Liver (tissue), 9 donors: Measurements from ENCODE around the gene BCR. TPM values are rescaled to one million over a fixed set of nuclear protein-coding genes. Genes with fewer than 3 reads are reported as not detected.

ENCODE experiments used
- DNase-seq: peaks from one replicate; pipeline ENCODE4 v3.0.0-alpha.2; 2017; ENCODE audit warnings: low spot score
- H3K27ac ChIP-seq, 2 donors: one replicate each; pipeline ENCODE4 v1.7.0; 2013; ENCODE audit warnings: inconsistent platforms in 2 of 2, low read length in 2 of 2, control low read depth in 1 of 2, low read depth in 1 of 2, mild to moderate bottlenecking in 1 of 2
- H3K27me3 ChIP-seq, 4 donors: one replicate each; pipeline versions ENCODE4 v1.6.1 to v1.7.0; 2013; ENCODE audit warnings: low read length in 3 of 4, inconsistent platforms in 1 of 4, mild to moderate bottlenecking in 1 of 4, moderate library complexity in 1 of 4; ENCODE audit not compliant: control insufficient read depth in 4 of 4, insufficient read depth in 4 of 4
- H3K36me3 ChIP-seq, 4 donors: one replicate each; pipeline versions ENCODE4 v1.6.1 to v1.7.0; 2013; ENCODE audit warnings: low read length in 3 of 4, mild to moderate bottlenecking in 3 of 4, low read depth in 1 of 4, moderate library complexity in 1 of 4; ENCODE audit not compliant: control insufficient read depth in 4 of 4, insufficient read depth in 3 of 4
- H3K4me1 ChIP-seq, 4 donors: one replicate each; pipeline versions ENCODE4 v1.6.1 to v1.7.0; 2013; ENCODE audit warnings: low read length in 3 of 4, mild to moderate bottlenecking in 3 of 4, moderate library complexity in 1 of 4; ENCODE audit not compliant: control insufficient read depth in 4 of 4, insufficient read depth in 4 of 4
- H3K4me3 ChIP-seq, 3 donors: one replicate each; pipeline versions ENCODE4 v1.6.1 to v1.7.0; 2013; ENCODE audit warnings: low read length in 3 of 3, control low read depth in 1 of 3, low read depth in 1 of 3, mild to moderate bottlenecking in 1 of 3
- H3K9ac ChIP-seq, 2 donors: one replicate each; pipeline ENCODE4 v1.7.0; 2013; ENCODE audit warnings: low read length in 2 of 2, mild to moderate bottlenecking in 2 of 2, moderate library complexity in 2 of 2, control low read depth in 1 of 2, low read depth in 1 of 2
- H3K9me3 ChIP-seq, 4 donors: one replicate each; pipeline versions ENCODE4 v1.6.1 to v1.7.0; 2013; ENCODE audit warnings: low read length in 3 of 4; ENCODE audit not compliant: control insufficient read depth in 4 of 4
- EGR1 ChIP-seq, 2 donors: IDR thresholded peaks; 2 replicates each; pipeline ENCODE4 v1.6.1; 2016 to 2018; ENCODE audit warnings: antibody characterized with exemption in 2 of 2, low read depth in 2 of 2
- FOXA2 ChIP-seq: IDR thresholded peaks from 2 replicates; pipeline ENCODE4 v1.6.1; 2016; ENCODE audit warnings: antibody characterized with exemption
- GABPA ChIP-seq, 2 donors: IDR thresholded peaks in 1 of 2; conservative IDR thresholded peaks in 1 of 2; 2 replicates each; pipeline ENCODE4 v1.6.1; 2016; ENCODE audit warnings: antibody characterized with exemption in 2 of 2, mild to moderate bottlenecking in 1 of 2, moderate library complexity in 1 of 2
- HNF4A ChIP-seq, 2 donors: conservative IDR thresholded peaks; 2 replicates each; pipeline ENCODE4 v1.6.1; 2016; ENCODE audit warnings: antibody characterized with exemption in 2 of 2, mild to moderate bottlenecking in 2 of 2
- HNF4G ChIP-seq: IDR thresholded peaks from 2 replicates; pipeline ENCODE4 v1.6.1; 2016; ENCODE audit warnings: antibody characterized with exemption
- JUND ChIP-seq, 2 donors: IDR thresholded peaks; 2 replicates each; pipeline ENCODE4 v1.6.1; 2016; ENCODE audit warnings: antibody characterized with exemption in 2 of 2
- NR2F2 ChIP-seq: IDR thresholded peaks from 2 replicates; pipeline ENCODE4 v1.6.1; 2016; ENCODE audit warnings: antibody characterized with exemption
- RAD21 ChIP-seq, 2 donors: IDR thresholded peaks; 2 replicates each; pipeline ENCODE4 v1.6.1; 2016; ENCODE audit warnings: antibody characterized with exemption in 2 of 2, mild to moderate bottlenecking in 2 of 2
- RXRA ChIP-seq, 2 donors: IDR thresholded peaks; 2 replicates each; pipeline ENCODE4 v1.6.1; 2017 to 2018; ENCODE audit warnings: antibody characterized with exemption in 2 of 2, mild to moderate bottlenecking in 1 of 2
- SP1 ChIP-seq: IDR thresholded peaks from 2 replicates; pipeline ENCODE4 v1.6.1; 2018; ENCODE audit warnings: antibody characterized with exemption, mild to moderate bottlenecking
- TAF1 ChIP-seq: conservative IDR thresholded peaks from 2 replicates; pipeline ENCODE4 v1.6.1; 2016; ENCODE audit warnings: antibody characterized with exemption, mild to moderate bottlenecking
- YY1 ChIP-seq: IDR thresholded peaks from 2 replicates; pipeline ENCODE4 v1.6.1; 2016; ENCODE audit warnings: antibody characterized with exemption, mild to moderate bottlenecking
- WGBS: extraction: QIAGEN DNeasy Blood & Tissue Kit; methylation state at CpG from one replicate; pipeline ENCODE4 v1.1.7; 2013; 5-methylcytosine and 5-hydroxymethylcytosine counted together
- polyA plus RNA-seq, 2 donors: library from polyadenylated mRNA; stranded (reverse) in 1 of 2; unstranded in 1 of 2; fragments of 200-250 nt in 1 of 2; fragments of >200 nt in 1 of 2; fragmentation: Nextera tagmentation in 1 of 2; extraction: Ambion mirVana in 1 of 2; gene quantifications; one replicate each; pipeline versions ENCODE4 v1.2.1 to v1.2.3, GENCODE V29; 2013 to 2015
- total RNA-seq, 2 donors: library from RNA; depleted of rRNA; stranded (reverse); fragments of >200 nt; gene quantifications; one replicate each; pipeline ENCODE4 v1.2.3, GENCODE V29; 2014
- TF ChIP-seq, protein P1 (sequence below): fragments of 150-350 bp; IDR thresholded peaks from 2 replicates; pipeline ENCODE4 v1.5.1; 2017; ENCODE audit warnings: improper control_type of control experiment, low read depth, low read length; ENCODE audit not compliant: missing input control
- TF ChIP-seq, protein P2 (sequence below): IDR thresholded peaks from 2 replicates; pipeline ENCODE4 v1.6.1; 2016; ENCODE audit warnings: antibody characterized with exemption
- TF ChIP-seq, protein P3 (sequence below): IDR thresholded peaks from 2 replicates; pipeline ENCODE4 v1.6.1; 2016; ENCODE audit warnings: antibody characterized with exemption
- TF ChIP-seq, protein P4 (sequence below): IDR thresholded peaks from 2 replicates; pipeline ENCODE4 v1.6.1; 2016; ENCODE audit warnings: antibody characterized with exemption, mild to moderate bottlenecking
- donor health status: healthy.
- donor health status: healthy.
- donor health status: healthy.
- donor health status: healthy.
- donor health status: healthy.

The BCR gene
- total and polyA plus RNA-seq, 4 donors = 7.4 to 35.6 (median 18.3) TPM

DNA sequence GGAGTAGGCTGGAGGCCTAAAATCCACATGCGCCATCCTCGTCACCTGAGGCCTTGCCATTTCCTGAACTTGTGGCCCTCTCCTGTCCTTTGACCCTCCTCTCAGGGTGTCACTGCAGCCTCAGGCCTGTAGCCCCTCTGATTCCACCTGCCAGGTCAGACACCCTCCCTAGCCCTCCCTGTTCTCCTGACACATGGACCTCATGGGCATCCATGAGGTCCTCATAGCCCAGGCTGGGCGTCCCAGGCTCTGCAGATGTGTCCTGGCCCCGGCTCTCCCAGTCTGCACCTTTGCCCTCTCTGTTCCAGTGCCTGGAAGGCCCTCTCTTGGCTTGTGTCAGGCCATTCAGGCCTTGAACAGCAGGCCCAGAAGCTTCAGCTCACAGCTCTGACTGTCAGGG, 19.3 kb upstream of the BCR start (continued):
- TF ChIP-seq GABPA (IDR thresholded peaks at IDR 0.05 in 1 of 2, conservative IDR thresholded peaks at IDR 0.05 in 1 of 2) (no peak), EGR1 (IDR thresholded peaks at IDR 0.05; ENCODE audit: low read depth in 2 of 2) (no peak), YY1 (no peak), HNF4G (no peak), RAD21 (IDR thresholded peaks at IDR 0.05) (no peak)
- TF ChIP-seq, protein P1, sequence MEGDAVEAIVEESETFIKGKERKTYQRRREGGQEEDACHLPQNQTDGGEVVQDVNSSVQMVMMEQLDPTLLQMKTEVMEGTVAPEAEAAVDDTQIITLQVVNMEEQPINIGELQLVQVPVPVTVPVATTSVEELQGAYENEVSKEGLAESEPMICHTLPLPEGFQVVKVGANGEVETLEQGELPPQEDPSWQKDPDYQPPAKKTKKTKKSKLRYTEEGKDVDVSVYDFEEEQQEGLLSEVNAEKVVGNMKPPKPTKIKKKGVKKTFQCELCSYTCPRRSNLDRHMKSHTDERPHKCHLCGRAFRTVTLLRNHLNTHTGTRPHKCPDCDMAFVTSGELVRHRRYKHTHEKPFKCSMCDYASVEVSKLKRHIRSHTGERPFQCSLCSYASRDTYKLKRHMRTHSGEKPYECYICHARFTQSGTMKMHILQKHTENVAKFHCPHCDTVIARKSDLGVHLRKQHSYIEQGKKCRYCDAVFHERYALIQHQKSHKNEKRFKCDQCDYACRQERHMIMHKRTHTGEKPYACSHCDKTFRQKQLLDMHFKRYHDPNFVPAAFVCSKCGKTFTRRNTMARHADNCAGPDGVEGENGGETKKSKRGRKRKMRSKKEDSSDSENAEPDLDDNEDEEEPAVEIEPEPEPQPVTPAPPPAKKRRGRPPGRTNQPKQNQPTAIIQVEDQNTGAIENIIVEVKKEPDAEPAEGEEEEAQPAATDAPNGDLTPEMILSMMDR = no peak

DNA sequence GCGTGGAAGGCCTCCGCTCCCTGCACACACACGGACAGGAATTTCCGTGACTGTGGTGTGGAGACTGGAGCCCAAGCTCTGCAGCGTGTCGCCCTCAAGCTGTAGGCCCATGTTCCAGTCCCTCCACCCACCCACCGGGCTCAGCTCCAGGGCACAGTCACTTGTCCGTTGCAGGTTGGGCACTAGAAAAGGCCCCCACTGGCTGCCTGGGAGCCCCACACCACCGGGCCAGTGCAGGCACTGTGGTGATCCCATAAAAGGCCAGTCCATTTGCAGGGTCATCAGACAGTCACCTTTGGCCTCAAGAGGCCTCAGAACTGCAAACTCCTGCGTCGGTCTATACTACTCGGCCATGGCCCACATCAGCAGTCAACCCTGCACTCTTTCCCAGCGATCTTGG, 18.7 kb upstream of the BCR start:
- DNase-seq = no peak
- Histone ChIP-seq H3K4me1 (peaks cover 2 to 34% (median 26%) of the 10 kb centered on the region in 4 donors), H3K36me3 (no peaks in the 10 kb centered on the region)

DNA sequence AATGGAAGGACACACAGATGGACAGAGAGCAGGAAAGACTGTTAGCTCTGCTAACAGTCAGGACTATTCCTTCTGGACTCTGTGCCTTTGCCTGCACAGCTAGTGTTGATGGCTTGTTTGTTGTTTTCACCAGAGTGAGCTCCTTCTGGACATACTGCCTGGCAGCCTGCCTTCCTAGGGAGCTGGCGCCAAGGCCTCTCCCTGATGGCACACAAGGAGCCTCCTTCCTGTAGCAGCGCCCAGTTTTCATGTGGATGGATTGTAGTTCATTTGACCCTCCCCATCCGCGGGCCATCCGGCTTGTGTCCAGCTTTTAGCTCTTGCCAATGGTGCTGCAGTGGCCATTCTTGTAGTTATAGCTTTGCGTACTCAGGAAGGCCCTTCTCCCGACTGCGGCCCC, 16.6 kb upstream of the BCR start:
- TF ChIP-seq RAD21 (IDR thresholded peaks at IDR 0.05) = no peak
- peak in 1 of 2 donors; percentile 60 for TF ChIP-seq HNF4A (conservative IDR thresholded peaks at IDR 0.05)
- TF ChIP-seq, protein P2, sequence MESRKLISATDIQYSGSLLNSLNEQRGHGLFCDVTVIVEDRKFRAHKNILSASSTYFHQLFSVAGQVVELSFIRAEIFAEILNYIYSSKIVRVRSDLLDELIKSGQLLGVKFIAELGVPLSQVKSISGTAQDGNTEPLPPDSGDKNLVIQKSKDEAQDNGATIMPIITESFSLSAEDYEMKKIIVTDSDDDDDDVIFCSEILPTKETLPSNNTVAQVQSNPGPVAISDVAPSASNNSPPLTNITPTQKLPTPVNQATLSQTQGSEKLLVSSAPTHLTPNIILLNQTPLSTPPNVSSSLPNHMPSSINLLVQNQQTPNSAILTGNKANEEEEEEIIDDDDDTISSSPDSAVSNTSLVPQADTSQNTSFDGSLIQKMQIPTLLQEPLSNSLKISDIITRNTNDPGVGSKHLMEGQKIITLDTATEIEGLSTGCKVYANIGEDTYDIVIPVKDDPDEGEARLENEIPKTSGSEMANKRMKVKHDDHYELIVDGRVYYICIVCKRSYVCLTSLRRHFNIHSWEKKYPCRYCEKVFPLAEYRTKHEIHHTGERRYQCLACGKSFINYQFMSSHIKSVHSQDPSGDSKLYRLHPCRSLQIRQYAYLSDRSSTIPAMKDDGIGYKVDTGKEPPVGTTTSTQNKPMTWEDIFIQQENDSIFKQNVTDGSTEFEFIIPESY = no peak
- TF ChIP-seq YY1 = no peak
- TF ChIP-seq NR2F2 = no peak
- TF ChIP-seq RXRA (IDR thresholded peaks at IDR 0.05) = no peak
- TF ChIP-seq, protein P3, sequence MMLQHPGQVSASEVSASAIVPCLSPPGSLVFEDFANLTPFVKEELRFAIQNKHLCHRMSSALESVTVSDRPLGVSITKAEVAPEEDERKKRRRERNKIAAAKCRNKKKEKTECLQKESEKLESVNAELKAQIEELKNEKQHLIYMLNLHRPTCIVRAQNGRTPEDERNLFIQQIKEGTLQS = no peak
- H3K27ac ChIP-seq = peak overlapping the region; percentile 27 to 53

More for the DNA sequence above, 18.7 kb upstream of the BCR start:
- H3K9ac ChIP-seq = no peak overlapping the region
- TF ChIP-seq YY1 (no peak), HNF4G (no peak), RAD21 (IDR thresholded peaks at IDR 0.05) (no peak), SP1 (no peak), HNF4A (conservative IDR thresholded peaks at IDR 0.05) (no peak), RXRA (IDR thresholded peaks at IDR 0.05) (no peak)
- no peak overlapping the region for H3K27ac ChIP-seq
- H3K4me3 ChIP-seq = no peak overlapping the region
- 92% methylated on average over 13 of the region's 13 CpGs for WGBS
- H3K9me3 ChIP-seq = no peaks in the 10 kb centered on the region
- H3K27me3 ChIP-seq = no peaks in the 10 kb centered on the region

DNA sequence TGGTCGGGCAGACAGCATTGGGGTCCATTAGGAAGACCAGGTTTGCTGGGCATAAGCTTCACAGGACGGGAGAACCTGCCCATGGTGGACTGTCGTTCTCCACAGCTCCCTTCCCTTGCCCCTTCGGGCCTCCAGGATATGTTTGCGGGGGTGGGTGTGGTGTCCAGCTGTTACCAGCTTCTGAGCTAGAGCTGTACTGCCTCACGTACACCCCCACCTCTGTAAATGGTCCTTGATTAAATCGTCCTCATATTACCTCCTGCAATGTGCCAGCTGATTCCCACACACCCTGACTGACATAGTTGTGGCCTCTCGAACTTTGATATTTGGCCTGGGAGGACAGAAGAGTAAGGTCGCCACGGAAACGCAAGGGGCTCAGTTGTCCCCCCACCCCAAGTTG, 16.2 kb upstream of the BCR start:
- Histone ChIP-seq H3K9ac (no peak overlapping the region), H3K27me3 (no peaks in the 10 kb centered on the region), H3K4me1 (peaks cover 2 to 29% (median 20%) of the 10 kb centered on the region in 4 donors), H3K4me3 (no peak overlapping the region), H3K27ac (peak overlapping the region; percentile 27 to 53), H3K9me3 (no peaks in the 10 kb centered on the region), H3K36me3 (no peaks in the 10 kb centered on the region)
- WGBS = 53% methylated on average over 11 of the region's 11 CpGs
- no peak for DNase-seq
- TF ChIP-seq TAF1 = no peak
- TF ChIP-seq YY1 = no peak
- TF ChIP-seq GABPA (IDR thresholded peaks at IDR 0.05 in 1 of 2, conservative IDR thresholded peaks at IDR 0.05 in 1 of 2) = no peak
- no peak for TF ChIP-seq FOXA2
- TF ChIP-seq RAD21 (IDR thresholded peaks at IDR 0.05) = no peak
- TF ChIP-seq, protein P4, sequence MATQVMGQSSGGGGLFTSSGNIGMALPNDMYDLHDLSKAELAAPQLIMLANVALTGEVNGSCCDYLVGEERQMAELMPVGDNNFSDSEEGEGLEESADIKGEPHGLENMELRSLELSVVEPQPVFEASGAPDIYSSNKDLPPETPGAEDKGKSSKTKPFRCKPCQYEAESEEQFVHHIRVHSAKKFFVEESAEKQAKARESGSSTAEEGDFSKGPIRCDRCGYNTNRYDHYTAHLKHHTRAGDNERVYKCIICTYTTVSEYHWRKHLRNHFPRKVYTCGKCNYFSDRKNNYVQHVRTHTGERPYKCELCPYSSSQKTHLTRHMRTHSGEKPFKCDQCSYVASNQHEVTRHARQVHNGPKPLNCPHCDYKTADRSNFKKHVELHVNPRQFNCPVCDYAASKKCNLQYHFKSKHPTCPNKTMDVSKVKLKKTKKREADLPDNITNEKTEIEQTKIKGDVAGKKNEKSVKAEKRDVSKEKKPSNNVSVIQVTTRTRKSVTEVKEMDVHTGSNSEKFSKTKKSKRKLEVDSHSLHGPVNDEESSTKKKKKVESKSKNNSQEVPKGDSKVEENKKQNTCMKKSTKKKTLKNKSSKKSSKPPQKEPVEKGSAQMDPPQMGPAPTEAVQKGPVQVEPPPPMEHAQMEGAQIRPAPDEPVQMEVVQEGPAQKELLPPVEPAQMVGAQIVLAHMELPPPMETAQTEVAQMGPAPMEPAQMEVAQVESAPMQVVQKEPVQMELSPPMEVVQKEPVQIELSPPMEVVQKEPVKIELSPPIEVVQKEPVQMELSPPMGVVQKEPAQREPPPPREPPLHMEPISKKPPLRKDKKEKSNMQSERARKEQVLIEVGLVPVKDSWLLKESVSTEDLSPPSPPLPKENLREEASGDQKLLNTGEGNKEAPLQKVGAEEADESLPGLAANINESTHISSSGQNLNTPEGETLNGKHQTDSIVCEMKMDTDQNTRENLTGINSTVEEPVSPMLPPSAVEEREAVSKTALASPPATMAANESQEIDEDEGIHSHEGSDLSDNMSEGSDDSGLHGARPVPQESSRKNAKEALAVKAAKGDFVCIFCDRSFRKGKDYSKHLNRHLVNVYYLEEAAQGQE = no peak
- no peak for TF ChIP-seq SP1
- no peak for TF ChIP-seq JUND (IDR thresholded peaks at IDR 0.05)
- TF ChIP-seq, protein P2 = no peak
- TF ChIP-seq HNF4A (conservative IDR thresholded peaks at IDR 0.05) = peak; percentile 68 to 90
- TF ChIP-seq RXRA (IDR thresholded peaks at IDR 0.05) = peak; percentile 36 to 76

More for the DNA sequence above, 16.6 kb upstream of the BCR start:
- DNase-seq = no peak
- H3K4me3 ChIP-seq = no peak overlapping the region
- H3K4me1 ChIP-seq = peaks cover 2 to 29% (median 20%) of the 10 kb centered on the region in 4 donors
- no peaks in the 10 kb centered on the region for H3K36me3 ChIP-seq
- H3K9me3 ChIP-seq = no peaks in the 10 kb centered on the region
- WGBS = 60% methylated on average over 8 of the region's 8 CpGs
- no peaks in the 10 kb centered on the region for H3K27me3 ChIP-seq
- H3K9ac ChIP-seq = no peak overlapping the region
